ENCODE measurements around the gene TP53AIP1.

Gene TP53AIP1

DNA sequence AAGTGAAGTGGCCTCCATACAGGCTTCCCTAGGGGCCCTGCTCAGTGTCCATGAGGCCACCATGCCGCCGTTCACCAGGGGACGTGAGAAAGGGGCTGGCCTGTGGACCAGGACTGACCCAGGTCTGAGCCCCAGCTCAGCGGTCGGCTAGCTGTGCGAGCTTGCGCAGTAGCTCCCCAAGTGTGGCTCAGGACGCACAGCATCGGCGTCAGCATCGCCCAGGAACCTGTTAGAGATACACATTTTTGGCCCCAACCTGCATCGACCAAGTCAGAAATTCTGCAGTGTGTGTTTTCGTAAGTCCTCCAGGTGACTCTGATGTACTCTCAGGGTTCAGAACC is 429 bp downstream of the TP53AIP1 start:
- no peak for DNase-seq

DNA sequence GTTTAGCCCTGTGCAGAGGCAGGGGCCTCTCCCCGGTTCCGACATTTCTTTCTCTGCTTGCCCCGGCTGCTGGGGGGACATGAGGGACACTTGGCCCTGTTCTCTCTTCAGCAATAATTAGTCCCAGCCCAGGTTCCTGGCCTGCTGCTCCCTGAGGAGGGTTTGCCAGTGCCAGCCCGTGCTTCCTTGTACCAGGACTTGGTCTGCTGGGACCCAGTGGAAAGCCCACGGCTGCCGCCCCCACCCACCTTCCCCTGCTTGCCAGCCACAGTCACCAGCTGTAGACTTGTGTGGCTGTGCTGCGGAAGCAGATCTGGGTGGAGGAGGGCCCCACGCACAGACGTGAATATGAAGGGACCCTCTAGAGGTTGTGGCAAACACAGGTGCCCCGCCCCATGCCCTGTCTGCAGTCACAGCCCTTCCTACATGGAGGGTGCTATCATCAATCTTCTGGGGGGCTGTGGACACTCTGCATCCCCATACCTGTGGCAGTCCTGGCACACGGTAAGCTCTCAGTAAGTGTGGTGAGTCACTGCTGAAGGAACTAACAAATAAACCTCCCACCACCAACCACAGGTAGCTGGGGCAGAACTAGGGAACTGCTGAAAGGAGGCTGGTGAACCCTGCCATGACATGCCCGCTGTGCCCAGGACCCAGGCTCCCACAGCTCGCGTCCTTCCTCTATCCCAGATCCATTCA is 949 bp downstream of the TP53AIP1 start:
- DNase-seq, result no peak

DNA sequence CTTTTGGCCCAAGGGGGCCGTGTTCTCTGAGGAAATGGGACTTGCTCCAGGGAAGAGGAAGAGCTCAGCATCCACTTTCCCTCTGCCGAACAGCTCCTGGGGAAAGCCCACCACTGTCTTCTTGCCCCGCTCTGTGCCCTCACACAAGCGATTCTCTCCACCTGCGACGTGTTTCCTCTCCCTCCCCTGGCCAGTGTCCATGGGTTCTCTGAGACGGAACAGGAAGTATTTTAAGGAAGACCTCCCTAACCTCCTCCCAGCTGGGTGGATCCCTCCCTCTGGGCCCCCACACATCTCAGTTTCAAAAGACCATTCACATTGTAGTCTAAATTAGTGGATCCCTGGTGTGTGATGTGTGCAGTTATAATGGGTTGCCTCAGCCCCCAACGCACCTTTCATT is 1.6 kb downstream of the TP53AIP1 start:
- DNase-seq, result no peak

DNA sequence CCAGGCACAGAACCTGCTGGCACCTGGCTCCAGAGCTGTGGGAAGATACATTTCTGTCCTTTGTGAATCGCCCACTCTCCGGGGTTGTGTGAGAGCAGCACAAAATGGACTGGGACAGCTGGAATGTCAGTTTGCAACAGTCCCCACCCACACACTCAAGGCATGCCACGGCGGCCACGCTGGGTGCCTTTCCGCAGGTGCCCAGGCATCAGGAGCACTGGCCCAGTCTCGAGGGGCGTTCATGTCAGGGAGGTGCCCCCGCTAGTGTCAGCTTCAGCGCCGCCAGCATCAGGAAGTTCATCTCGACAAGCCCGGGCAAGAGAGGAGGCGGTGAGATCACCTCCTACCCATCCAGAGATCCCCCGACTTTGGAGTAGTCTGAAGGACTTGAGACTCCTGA is 2.1 kb downstream of the TP53AIP1 start:
- no peak for DNase-seq

DNA sequence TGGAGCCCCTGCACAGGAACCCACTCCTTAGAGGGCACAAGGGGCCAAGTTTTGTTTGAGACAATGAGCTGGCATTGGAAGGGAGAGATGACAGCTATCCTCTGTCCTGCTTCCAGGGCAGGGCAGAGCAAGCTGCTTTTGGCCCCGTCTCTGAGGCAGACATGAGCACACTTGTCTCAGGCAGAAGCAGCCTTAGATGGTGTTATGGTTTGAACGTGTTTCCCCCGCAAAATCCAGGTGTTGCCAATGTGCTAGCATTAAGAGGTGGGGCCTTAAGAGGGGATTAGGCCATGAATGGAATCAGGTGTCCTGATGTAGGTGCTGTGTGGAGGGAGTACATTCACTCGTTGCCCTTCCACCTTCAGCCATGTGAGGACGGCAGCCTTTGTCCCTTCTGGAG is 2.5 kb downstream of the TP53AIP1 start:
- no peak for DNase-seq

DNA sequence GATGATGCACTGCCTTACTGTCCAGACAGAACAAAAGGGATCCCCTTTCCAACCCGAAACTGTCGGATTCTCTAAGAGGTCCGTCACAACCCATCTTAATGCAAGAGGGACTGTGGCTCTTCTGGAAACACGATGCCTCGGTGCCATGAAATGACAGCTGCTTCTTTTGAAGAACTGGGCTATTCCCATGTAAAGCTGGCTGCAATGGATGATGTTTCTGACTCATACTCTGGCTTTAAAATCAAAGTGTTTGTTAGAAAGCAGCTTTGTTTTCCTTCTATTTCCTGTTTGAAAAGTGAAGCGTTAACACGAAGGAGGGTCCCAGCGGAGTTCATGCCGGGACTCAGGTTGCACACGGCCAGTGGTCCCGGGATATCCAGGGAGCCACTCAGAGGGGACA is 3.1 kb downstream of the TP53AIP1 start:
- no peak for DNase-seq

DNA sequence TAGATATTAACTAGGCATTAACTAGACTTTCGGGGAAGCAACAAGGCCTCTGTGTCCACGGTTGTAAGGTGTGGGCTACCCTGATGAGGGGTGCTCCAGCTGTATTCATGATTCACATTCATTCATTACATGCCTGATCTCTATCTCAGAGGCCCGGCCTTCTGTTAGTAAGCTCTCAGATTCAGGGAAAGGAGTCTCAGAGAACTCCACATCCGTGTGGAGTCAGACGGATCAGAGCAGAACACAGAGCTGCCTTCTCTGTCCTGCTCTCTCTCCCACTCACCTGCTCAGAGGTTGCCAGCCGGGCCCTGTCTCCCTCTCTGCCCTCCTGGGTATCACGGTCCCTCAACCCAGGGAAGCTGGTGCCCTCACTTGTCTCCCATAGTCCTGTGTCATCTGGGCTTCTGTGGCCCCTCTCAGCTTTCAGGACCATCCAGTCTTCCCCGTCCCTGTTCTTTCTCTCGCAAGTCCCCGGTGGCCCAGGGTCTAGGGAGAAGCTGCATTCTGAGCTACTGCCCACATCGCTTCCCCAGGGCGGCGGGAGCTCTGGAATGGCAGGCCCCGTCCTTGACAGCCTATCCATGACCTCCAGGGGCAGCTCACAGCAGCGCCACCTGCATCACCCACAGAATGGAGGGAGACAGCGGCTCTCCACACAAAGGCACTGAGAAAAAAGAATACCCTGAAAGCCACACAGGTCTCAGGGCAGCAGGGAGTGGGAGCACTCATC is 4.3 kb downstream of the TP53AIP1 start:
- no peak for DNase-seq

DNA sequence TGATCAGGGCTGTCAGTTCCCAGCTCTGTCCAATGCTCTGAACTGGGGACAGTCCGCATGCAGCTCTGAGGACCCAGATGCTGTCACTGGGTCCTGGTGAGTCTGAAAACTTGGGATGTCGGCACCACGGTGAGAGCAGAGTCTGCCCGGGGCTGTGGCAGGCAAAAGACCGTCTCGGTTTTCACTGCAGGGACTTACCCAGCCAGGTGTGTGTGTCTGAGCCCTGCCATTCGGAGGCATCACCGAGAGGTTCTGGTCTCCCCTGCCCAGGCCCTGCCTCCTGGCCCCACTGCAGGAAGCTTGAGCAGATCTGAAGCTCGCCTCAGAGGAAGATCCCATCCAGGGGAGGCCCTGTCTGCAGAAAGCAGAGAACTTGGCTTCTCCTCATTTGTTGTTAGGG is 5.2 kb downstream of the TP53AIP1 start:
- no peak for DNase-seq

DNA sequence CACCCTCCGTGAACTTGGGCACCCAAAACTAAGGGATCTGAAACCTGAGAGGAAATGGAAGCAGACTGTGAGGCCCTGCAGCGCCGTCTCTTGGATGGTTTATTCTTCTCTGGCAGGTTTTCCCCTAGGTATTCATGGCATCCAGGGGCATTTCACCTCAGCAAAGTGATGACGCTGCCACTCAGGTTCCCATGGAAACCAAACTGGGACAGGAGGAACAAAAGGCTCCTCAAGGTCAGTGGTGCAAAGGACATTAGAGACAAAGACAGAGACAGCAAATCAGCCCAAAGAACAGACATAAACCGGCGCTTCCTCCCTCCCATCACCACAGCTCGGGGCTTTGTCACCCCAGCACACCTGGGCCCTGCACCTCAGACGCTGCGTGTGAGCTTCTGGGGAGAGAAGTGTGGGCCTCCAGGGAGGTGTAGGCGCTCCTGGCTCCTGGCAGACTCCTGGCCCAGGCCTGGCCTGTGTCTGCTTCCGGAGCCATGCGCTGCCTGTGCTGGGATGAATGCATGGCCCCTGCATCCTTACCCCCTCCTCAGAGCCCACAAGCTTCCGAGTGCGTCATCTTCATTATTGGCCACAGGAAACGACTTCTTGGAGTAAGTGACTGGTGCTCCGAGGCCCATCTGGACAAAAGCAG is 5.9 kb downstream of the TP53AIP1 start:
- DNase-seq, result no peak

DNA sequence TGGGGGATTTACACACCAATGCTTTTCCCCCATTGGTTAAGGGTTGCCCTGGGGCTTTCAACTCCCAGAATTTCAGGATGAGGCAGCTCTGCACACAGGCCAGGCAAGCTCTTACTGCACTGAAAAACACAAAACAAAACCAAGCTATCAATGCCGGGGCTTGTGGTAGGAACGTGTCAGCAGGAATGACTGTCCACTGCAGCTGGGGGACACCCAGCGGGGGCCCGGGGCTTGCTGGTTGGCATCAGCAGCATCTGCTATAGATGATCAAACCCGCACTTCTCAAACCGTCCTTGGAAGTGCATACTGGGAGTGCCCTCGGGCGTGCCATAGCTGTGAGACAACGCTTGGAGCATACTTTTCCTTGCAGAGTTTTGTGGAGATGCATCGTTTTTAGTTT is 7.7 kb downstream of the TP53AIP1 start:
- no peak for DNase-seq

DNA sequence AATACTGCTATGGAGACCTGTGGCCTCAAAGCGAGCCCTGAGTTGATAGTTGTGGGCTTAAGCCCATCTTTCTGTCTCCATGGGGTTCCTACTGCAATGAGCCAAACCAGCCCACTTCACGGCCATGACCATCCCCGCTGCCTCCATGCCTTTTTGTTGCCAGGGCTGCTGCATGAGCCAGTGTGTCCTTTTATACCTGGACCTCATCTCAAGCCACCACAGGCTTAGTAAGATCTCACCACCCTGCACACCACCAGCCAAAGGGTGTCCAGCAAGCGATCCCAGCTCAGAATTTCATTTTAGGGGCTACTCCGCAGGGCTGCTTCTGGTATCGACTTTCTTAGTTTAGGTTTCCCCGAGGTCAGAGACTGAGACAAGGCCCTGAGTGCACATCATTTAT is 8.3 kb downstream of the TP53AIP1 start:
- no peak for DNase-seq

DNA sequence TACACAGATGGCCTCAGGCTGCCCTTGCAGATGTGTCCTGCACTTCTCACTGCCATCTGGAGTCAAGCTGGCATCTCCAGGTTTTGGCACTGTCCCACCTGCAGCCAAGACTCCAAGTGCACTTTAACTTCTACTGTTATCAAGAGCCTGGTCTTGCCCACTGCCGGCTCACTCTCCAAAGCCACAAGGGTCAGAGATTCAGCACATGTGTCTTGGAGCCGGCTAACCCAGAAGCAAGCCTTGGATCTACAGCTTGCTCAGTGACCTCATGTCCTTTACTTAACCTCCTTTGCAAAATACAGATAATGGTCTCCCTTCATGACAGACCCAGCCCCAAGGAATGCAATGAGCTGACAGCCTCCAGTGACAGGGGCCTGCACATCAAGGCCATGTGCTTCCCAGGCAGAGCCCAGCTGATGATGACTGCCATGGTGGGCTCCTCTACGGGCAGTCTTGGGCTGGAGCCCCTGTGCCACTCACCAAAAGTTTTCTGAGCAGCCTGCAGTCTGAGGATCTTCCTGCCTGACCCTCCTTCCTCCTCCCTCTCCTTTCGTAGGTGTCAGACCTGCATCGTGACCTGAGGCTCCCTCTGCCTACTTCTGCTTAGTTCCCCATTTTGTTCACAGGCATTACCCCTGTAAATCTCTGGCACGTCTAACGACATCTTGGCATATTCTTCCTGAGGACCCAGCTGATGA is 9.0 kb downstream of the TP53AIP1 start:
- DNase-seq, result no peak

DNA sequence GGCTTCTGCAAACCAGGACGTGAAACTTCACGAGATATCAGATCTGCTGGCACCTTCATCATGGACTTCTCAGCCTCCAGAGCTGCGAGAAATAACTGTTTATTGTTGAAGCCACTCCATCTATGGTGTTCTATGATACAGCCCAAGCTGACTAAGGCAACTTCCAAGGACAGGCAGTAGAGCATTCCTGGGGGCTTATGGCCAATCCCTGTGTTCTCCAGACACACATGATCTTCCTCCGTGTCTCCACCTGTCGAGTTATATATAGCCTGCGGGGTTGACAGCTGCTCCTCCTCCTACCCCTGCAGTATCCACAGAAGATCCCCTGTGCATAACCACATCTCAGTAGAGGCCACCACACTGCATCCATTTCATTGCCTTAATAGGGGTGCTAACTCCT is 11.0 kb downstream of the TP53AIP1 start:
- no peak for DNase-seq

DNA sequence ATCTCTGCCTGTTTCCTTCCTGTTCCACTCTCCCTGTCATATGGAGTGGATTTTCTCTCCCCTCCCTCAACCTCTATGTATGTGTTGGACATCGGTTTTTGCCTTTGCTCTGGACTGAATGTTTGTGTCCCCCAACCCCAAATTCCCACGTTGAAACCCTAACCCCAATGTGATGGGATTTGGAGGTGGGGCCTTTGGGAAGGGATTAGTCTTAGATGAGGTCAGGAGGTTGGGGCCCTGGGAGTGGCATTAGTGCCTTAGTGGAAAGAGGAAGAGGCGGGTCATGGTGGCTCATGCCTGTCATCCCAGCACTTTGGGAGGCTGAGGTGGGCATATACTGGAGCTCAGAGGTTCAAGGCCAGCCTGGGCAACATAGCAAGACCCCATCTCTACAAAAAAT is 11.6 kb downstream of the TP53AIP1 start:
- DNase-seq, result no peak

DNA sequence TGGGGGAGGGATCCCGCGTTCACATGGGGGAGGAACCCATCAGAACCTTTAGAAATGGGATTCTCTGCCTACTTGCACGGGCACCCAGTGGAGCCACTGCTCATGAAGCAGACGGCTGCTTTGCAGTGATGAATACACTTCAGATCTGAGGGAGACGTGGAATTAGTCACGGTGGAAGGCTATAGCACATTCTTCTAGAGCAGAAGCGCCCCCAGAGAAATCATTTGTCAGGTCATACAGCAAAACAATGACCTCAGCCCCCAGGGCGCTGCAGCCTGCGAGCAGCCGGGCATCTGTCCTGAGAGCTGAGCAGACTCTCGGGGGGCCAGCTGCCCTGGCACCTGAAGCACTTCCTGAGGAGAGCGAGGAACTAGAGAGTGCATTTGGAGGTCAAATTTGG is 12.7 kb downstream of the TP53AIP1 start:
- no peak for DNase-seq

DNA sequence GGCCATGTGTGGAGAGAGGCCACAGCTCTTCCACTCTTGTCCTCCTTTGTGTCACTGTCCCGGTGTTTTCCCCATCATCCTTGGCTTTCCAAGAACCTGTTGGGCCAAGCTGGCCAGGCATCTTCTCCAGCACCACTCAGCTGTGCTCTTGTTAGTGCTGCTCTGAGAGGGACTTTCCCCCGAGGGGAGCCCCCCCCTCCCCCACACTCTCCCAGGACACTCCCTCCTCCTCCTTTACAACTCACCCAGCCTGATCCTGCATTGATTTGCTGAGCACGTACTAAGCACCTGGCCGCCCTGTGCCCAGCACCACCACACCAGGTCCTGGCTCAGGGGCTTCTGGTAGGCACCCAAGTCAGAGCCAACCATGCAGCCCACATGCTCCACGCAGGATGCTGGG is 13.2 kb downstream of the TP53AIP1 start:
- DNase-seq, result no peak

DNA sequence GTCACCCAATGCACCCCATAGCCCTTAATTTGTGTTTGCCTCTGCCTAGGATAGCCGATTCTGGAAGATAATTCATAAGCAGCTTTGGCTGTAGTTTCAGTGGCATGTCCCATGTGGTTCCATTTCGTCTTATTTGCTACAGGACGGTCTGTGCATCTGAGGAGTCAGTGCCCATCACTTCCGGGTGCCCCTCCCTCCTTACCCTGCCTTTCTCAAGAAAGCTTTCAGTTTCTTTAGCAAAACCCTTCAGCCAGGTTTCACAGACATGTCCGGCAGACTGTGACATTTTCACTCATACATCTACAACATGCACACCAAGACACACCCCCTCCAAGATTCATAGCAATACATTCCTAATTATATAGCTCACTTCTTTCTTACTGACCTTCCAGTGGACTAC is 14.3 kb downstream of the TP53AIP1 start:
- no peak for DNase-seq

DNA sequence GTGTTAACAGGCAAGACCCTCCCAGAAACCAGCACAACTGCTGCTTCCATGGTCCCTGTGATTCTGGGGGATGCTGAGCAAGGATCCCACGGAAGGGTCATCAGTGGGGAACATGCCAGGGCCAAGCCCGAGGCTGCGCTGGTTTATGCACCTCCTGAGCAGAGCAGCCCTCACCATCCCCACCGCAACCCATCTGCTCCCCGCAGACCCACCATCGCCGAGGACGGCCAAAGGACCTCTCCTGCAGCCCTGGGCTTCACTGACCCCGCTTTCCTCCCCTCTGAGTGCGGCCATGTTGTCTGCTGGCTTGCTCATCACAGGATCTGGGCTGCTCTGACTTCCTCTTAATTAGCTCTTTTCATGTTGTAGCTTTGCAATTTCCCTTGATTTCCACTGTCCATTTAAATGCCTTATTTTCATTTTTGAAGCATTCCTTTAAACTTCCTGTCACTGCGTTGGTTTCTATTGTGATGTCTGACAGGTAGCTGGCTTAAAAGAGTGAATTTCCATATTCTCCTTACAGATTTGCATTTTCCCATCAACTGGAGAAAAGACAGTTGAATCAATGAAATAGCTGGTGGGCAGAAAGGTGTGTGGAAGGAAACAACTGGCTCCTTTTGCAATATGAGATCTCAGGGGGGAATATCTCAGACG is 14.9 kb downstream of the TP53AIP1 start:
- DNase-seq, result no peak

DNA sequence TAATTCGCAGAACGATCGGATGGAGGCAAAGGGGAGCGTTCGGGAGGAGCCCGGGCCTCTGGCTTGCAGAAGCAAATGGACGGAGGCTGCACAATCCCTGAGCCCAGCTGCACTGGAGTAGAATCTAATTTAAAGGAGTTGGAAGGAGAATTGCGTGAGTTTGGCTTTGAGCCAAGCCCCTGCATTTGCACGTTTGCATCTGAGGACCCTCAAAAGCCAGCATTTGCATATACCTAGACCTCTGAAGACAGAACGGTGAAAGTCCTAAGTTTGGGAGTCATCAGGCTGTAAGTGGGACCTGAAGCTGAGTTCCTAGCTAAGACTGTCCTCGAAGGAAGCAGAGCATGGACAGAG is 15.6 kb downstream of the TP53AIP1 start:
- no peak for DNase-seq

DNA sequence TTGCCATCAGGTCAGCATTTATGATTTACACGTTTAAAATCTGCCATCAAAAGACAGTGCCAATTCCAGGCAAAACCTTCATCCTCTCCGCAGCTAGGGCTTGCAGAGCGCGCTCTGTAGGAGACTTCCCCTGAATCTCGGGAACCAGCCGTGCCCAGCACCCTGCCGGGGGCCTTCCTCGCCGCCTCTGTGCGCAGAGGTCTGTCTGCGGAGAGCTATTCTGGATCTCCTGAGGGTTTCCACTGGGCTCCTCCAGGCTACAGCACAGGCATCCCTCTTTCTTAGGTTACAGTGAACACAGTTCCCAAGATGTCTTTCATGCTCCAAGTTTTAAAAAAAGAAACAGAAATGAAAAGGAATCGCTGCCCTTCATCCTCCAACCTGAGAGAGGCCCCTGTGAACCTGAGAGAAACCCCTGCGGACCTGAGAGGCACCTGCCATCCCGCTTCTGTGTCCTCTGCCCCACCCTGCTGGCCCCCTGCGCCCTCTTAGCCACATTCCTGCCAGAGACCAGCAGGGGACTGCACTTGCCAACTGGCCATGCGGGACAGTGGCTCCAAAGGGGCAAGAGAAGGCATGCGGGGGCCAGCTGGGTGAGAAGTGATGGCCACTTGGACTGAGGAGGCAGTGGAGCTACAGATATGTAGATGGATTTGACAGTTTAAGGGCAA is 16.1 kb downstream of the TP53AIP1 start:
- DNase-seq, result no peak

DNA sequence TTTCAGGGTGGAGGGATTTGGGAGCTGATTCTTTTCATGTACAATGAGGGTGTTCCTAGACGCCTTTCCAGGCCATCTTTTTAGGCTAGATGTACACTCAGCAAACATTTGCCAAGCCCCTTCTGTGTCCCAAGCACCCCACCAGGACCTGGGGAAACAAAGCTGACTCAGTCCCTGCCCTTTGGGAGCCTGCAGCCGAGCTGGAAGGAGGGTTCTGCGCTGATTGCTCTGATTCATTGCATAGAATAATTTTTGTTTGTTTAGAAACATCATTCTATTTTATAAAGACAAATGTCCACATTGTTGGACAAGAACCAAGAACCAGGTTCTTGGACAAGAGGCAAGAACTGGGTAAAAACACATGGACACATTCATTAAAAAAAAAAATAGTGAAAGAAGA is 16.7 kb downstream of the TP53AIP1 start:
- no peak for DNase-seq

DNA sequence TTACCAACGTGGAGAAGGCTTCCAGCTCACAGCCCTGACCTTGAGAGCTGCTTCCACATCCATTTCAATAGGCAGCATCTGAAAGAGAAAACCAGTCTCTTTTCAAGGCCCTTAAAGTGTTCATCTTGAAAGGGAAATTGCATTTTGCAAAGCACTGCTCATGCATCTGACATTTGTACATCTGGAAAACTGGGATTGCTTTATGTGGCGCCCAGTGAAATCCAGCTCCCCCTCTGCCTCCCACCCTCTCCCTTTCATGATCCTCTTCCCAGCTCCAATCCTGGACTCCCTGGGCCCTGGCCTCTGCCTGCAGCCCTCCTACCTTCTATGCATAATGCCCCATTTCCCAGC is 17.4 kb downstream of the TP53AIP1 start:
- DNase-seq, result no peak

Measured in activated CD4-positive, alpha-beta T cell treated with anti-CD3 and anti-CD28 coated beads, Interleukin-2, amount 50 U/mL, for 48 hours (primary cell).